ENCODE results near the gene SLC2A10. TPM values are rescaled to one million over a fixed set of nuclear protein-coding genes. Genes with fewer than 3 reads are reported as not detected.
A peak's percentile ranks its signal among the peaks of the same experiment; 100 is the strongest.

The SLC2A10 gene
- total RNA-seq, 1 experiment from 2014 or later: 1.6 TPM

DNA sequence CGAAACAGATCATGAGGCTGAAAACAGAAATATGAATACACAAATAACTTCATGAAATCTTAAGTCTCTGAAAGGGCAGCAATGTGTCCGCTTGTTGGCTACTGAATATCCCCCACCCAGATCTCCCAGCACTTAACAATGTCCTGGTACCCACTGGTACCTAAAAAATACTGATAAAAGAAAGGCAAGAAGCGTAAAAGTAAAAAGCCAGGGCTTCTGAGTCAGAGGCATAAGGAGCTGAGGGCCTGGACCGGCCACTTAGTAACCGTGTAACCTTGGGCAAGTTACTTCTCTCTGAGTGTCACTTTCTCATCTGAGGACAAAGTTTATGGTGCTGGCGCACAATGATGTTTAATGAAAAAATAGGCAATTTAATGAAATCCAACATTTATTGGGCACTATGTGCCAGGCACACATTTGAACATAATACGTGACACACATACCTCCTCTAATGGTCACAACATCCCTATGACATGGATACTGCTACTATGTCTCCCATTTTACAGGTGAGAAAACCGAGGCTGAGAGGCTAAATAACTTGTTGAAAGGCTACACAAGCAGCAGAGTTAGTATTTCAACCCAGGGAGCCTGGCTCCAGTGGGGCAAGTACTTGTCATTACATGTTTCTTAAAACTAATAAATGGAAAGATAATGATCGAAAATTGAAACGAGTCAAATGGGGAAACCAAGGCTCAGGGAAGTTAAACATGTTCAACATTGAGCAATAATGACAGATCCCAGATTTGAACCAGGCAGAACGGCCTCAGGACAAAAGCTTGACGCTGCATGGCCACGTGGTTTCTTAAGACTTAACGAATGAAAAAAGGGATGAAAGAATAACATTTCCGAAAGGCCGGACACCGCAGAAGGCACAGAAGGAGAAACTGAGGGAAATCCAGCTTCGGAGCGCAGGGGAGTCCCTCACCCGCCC, 21.0 kb upstream of the SLC2A10 start:
- Histone ChIP-seq H3K4me1 (ENCODE audit: control insufficient read depth, insufficient read depth, low read length) (peaks cover 10% of the 10 kb centered on the region), H3K27me3 (ENCODE audit: control insufficient read depth, insufficient read depth, low read length) (no peaks in the 10 kb centered on the region), H3K9me3 (ENCODE audit: control insufficient read depth, insufficient read depth, low read depth, low read length) (no peaks in the 10 kb centered on the region), H3K4me3 (ENCODE audit: low read depth in 2 of 2, low read length in 2 of 2) (peak overlapping the region; percentile 92 to 97), H3K36me3 (ENCODE audit: control insufficient read depth, insufficient read depth, low read length) (peaks cover 14% of the 10 kb centered on the region), H3K27ac (ENCODE audit: low read length) (peak overlapping the region; percentile 90)
- TSS peak; percentile 72 for BruUV-seq (replicated peaks)
- TF ChIP-seq SIN3A (IDR thresholded peaks at IDR 0.05; ENCODE audit: borderline replicate concordance, insufficient read depth, low read depth, low read length) (no peak), REST (IDR thresholded peaks at IDR 0.05; ENCODE audit: insufficient read depth in 1 of 2, low read depth in 2 of 2, low read length in 1 of 2) (no peak), TCF7L2 (IDR thresholded peaks at IDR 0.05; ENCODE audit: low read depth, low read length) (no peak)
- TF ChIP-seq, protein P1, sequence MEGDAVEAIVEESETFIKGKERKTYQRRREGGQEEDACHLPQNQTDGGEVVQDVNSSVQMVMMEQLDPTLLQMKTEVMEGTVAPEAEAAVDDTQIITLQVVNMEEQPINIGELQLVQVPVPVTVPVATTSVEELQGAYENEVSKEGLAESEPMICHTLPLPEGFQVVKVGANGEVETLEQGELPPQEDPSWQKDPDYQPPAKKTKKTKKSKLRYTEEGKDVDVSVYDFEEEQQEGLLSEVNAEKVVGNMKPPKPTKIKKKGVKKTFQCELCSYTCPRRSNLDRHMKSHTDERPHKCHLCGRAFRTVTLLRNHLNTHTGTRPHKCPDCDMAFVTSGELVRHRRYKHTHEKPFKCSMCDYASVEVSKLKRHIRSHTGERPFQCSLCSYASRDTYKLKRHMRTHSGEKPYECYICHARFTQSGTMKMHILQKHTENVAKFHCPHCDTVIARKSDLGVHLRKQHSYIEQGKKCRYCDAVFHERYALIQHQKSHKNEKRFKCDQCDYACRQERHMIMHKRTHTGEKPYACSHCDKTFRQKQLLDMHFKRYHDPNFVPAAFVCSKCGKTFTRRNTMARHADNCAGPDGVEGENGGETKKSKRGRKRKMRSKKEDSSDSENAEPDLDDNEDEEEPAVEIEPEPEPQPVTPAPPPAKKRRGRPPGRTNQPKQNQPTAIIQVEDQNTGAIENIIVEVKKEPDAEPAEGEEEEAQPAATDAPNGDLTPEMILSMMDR (IDR thresholded peaks at IDR 0.05): no peak
- no peak for ATAC-seq
- DNase-seq (ENCODE audit: low read depth, low spot score): no peak
- intact Hi-C loops (cut with micrococcal nuclease; ENCODE audit: unreplicated experiment) (no loop called here), in situ Hi-C loops (cut with HindIII; ENCODE audit: low pct_unique_long_range_greater_than_20kb, low sequenced_read_pairs) (no loop called here)
- ChIA-PET CTCF (interaction anchor here (0.6 kb wide), 1 partner anchor 601 kb away, joined by 3 read pairs; no protein-coding TSS in a partner anchor), POLR2A (interaction anchor here (0.6 to 1.2 kb wide), 4 partner anchors 62 to 324 kb away, joined by 3 to 27 read pairs (median 4); no protein-coding TSS in a partner anchor)

DNA sequence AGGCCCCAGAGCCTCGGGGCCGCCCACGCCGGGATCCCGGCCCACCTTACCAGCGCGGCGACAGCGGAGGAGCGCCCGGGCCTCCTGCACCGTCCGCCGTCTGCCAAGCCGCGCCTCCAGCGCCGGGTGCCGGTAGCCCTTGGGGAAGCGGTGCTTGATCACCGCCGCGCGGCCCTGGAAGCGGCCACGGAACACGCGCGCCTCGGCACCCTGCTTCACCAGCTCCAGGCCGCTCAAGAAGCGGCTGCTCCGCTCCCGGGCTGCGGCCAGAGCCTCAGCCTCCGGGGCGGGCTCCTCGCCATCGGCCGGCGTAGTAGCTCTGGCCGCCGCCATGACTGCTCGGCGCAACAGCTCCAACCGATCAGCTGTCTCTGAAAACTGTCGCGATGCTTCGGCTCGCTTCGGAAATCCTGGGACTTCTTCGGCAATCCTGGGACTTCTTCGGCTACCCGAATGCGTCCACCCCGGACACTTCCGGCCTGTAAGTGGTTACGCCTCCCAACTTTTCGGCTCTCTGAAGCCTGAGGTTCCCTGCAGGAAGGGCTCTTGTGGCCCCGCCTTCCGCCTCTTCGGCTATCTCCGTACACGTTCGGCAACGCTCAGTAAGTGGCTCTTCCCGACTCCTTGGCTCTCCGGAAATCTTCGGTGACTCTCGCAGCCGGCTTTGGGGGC, 20.2 kb upstream of the SLC2A10 start, which contains the start of gene TP53RK:
Gene TP53RK, minus strand, starts transcription at position 363 of the 672 bp plus-strand sequence. Its CDS starts 30 bp downstream, at position 333.
- Histone ChIP-seq H3K36me3 (ENCODE audit: control insufficient read depth, insufficient read depth, low read length) (peaks cover 14% of the 10 kb centered on the region), H3K27me3 (ENCODE audit: control insufficient read depth, insufficient read depth, low read length) (no peaks in the 10 kb centered on the region), H3K9me3 (ENCODE audit: control insufficient read depth, insufficient read depth, low read depth, low read length) (no peaks in the 10 kb centered on the region), H3K27ac (ENCODE audit: low read length) (peak within 1 kb of the TSS; percentile 94), H3K4me1 (ENCODE audit: control insufficient read depth, insufficient read depth, low read length) (peaks cover 10% of the 10 kb centered on the region), H3K4me3 (ENCODE audit: low read depth in 2 of 2, low read length in 2 of 2) (peak within 1 kb of the TSS; percentile 92 to 97)
- in situ Hi-C loops (cut with HindIII; ENCODE audit: low pct_unique_long_range_greater_than_20kb, low sequenced_read_pairs) (no loop called here), intact Hi-C loops (cut with micrococcal nuclease; ENCODE audit: unreplicated experiment) (no loop called here)
- CTCF ChIA-PET: interaction anchor here (0.6 to 1.3 kb wide), 5 partner anchors 32 to 602 kb away, joined by 3 to 4 read pairs (median 3); no protein-coding TSS in a partner anchor
- BruUV-seq (replicated peaks): no TSS peak
- ATAC-seq (peak; percentile 99), DNase-seq (ENCODE audit: low read depth, low spot score) (peak; percentile 100)
- POLR2A ChIA-PET: interaction anchor here (0.5 to 1.2 kb wide), 5 partner anchors 13 to 325 kb away, joined by 3 to 27 read pairs (median 4); no protein-coding TSS in a partner anchor
- TF ChIP-seq SIN3A (IDR thresholded peaks at IDR 0.05; ENCODE audit: borderline replicate concordance, insufficient read depth, low read depth, low read length) (0 out of 2 replicates have a peak, but pooled peaks have one; percentile 70), REST (IDR thresholded peaks at IDR 0.05; ENCODE audit: insufficient read depth in 1 of 2, low read depth in 2 of 2, low read length in 1 of 2) (no peak), TCF7L2 (IDR thresholded peaks at IDR 0.05; ENCODE audit: low read depth, low read length) (peak; percentile 94), POLR2AphosphoS5 (IDR thresholded peaks at IDR 0.05; ENCODE audit: low read depth, low read length) (peak; percentile 78)
- TF ChIP-seq, protein P1 (IDR thresholded peaks at IDR 0.05): no peak

All from Panc1 (cell line).